ENCODE measurements around the gene MYBBP1A. TPM values are rescaled to one million over a fixed set of nuclear protein-coding genes. Genes with fewer than 3 reads are reported as not detected.

MYBBP1A gene
- total RNA-seq, 2 experiments from 2014 or later: 72.4 to 94.3 TPM

GRCh38 chr17:4548061-4548461 is 7.1 kb downstream of the MYBBP1A start:
- H3K4me1 Mint-ChIP-seq: no peaks in the 10 kb centered on the region
- H3K27me3 Mint-ChIP-seq: no peaks in the 10 kb centered on the region
- no peak overlapping the region for H3K27ac Mint-ChIP-seq
- no peaks in the 10 kb centered on the region for H3K9me3 Mint-ChIP-seq (ENCODE audit: low read depth)
- ATAC-seq (no peak), DNase-seq (no peak)
- H3K36me3 Mint-ChIP-seq: peaks cover 13% of the 10 kb centered on the region
- CTCF ChIA-PET: no interaction called here
- no peak overlapping the region for H3K4me3 Mint-ChIP-seq

GRCh38 chr17:4547118-4547906 is 7.9 kb downstream of the MYBBP1A start:
- H3K36me3 Mint-ChIP-seq: peaks cover 13% of the 10 kb centered on the region
- H3K4me3 Mint-ChIP-seq: no peak overlapping the region
- CTCF ChIA-PET: interaction anchor here (0.5 kb wide), 1 partner anchor 332 kb away, joined by 4 read pairs; no protein-coding TSS in a partner anchor
- no peak overlapping the region for H3K27ac Mint-ChIP-seq
- ATAC-seq (no peak), DNase-seq (no peak)
- H3K4me1 Mint-ChIP-seq: no peaks in the 10 kb centered on the region
- no peaks in the 10 kb centered on the region for H3K9me3 Mint-ChIP-seq (ENCODE audit: low read depth)
- H3K27me3 Mint-ChIP-seq: no peaks in the 10 kb centered on the region

DNA sequence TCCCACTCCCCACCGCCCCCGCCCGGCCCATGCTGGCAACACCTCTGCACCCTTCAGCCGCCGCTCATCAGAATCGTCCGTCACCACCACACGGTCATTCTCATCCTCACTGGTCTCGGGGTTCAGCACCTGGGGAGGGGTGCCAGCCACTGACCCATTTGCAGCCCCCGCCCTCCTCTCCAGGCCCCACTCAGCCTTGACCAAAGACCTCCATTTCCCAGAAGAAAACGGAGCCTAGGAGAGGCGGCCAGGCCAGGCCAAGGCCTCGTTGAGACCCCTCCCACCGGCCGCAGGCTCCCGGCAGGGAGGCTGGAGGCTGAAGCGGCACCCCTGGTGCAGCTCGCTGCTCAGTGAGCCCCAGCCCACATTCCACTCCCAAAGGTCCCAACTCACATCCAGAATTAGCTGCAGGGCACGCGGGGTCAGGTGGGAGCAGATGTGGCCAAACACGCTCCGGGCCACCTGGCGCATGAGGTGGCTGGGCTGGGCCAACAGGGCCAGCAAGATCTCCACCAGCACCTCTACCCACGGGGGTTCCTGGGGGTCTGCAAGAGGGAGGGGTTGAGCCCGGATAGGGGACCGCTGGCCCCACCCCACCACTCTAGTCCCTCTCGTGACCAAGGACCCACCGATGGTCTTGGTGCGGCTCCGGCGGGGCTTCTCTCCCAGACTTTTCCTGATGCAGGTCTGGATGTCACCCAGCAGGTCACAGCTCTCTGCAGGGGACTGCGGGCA is 9.8 kb downstream of the MYBBP1A start:
- no peak overlapping the region for H3K27ac Mint-ChIP-seq
- no peaks in the 10 kb centered on the region for H3K4me1 Mint-ChIP-seq
- H3K36me3 Mint-ChIP-seq: peaks cover 4% of the 10 kb centered on the region
- no peak overlapping the region for H3K4me3 Mint-ChIP-seq
- H3K9me3 Mint-ChIP-seq (ENCODE audit: low read depth): no peaks in the 10 kb centered on the region
- H3K27me3 Mint-ChIP-seq: no peaks in the 10 kb centered on the region
- ATAC-seq (no peak), DNase-seq (no peak)
- CTCF ChIA-PET: no interaction called here

DNA sequence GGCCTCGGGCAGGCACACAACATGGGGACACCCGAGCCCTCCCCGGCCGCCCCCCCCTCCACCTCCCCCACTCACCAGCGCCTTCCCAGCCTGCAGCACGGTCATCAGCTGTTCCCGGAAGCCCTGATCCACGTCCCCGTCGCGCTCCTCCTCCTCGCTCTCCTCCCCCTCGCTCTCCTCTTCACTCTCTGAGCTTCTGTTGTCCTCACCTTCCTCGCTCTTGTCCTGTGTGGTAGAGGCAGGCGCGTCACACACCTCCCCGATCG is 10.3 kb downstream of the MYBBP1A start:
- H3K27ac Mint-ChIP-seq: no peak overlapping the region
- DNase-seq (no peak), ATAC-seq (no peak)
- H3K4me1 Mint-ChIP-seq: no peaks in the 10 kb centered on the region
- no peaks in the 10 kb centered on the region for H3K27me3 Mint-ChIP-seq
- no peaks in the 10 kb centered on the region for H3K9me3 Mint-ChIP-seq (ENCODE audit: low read depth)
- H3K4me3 Mint-ChIP-seq: no peak overlapping the region
- CTCF ChIA-PET: no interaction called here
- peaks cover 4% of the 10 kb centered on the region for H3K36me3 Mint-ChIP-seq

DNA sequence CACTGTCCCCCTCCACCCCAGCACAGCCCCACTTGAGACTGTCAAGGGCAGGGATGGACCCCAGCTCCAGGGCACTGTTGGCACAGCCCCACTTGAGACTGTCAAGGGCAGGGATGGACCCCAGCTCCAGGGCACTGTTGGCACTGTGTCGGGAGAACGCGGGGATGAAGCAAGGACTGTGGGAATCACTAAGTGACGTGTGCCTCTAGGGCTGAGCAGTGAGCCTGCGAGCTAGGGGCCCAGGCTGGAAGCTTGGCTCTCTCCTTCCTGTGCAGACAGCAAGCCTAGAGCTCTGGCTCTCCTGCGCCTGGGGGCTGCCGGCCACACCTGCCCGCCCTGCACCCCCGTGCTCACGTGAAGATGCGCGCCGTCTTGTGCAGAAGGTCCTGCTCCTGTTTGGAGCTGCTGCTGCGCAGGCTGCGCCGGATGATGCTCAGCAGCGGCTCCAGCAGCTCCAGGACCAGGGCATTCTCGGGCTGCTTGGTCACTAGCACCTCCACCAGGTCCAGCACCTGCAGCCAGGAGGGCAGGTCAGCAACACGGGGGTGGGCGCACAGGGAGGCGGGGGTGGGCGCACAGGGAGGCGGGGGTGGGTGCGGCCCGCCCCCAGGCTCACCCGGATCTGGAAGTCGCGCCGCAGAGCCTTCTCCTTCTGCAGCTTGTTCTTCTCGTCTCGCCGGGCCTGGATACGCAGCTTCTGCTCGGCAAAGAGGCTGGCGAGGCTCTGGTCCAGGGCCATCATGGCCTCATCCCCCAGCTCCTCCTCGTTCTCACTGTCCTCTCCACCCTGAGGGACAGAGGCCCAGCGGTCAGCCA is 10.8 kb downstream of the MYBBP1A start:
- H3K27me3 Mint-ChIP-seq: no peaks in the 10 kb centered on the region
- CTCF ChIA-PET: interaction anchor here (0.9 to 1.1 kb wide), 2 partner anchors 21 to 131 kb away, joined by 3 to 4 read pairs; no protein-coding TSS in a partner anchor

DNA sequence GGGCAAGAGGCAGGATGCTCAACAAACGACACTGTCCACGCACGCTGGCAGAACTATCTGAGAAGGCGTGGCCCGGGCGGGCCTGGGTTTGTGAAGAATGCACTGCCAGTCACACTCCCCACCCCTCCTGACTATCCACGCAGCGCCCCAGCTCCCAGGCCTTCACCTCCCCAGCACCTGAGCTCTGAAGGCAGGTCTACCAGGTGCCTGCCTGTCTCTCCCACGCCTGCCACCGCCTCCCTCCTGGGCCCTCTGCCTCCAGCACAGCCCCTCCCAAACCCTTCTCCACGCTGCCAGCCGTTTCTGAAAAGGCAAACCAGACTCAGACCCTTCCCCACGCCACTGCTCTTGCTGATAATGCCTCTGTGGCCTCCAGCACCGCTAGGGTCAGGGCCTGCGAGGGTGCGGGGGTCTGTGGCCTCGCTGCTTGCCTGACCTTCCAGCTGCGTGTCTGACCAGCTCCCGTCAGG is 11.6 kb downstream of the MYBBP1A start:
- Mint-ChIP-seq H3K36me3 (peaks cover 5% of the 10 kb centered on the region), H3K27me3 (no peaks in the 10 kb centered on the region), H3K4me3 (no peak overlapping the region), H3K9me3 (ENCODE audit: low read depth) (no peaks in the 10 kb centered on the region), H3K4me1 (no peaks in the 10 kb centered on the region), H3K27ac (no peak overlapping the region)
- no peak for ATAC-seq
- CTCF ChIA-PET: interaction anchor here (0.5 to 1.1 kb wide), 3 partner anchors 22 to 375 kb away, joined by 3 to 4 read pairs (median 3); no protein-coding TSS in a partner anchor
- DNase-seq: no peak

More for the DNA sequence above, 10.8 kb downstream of the MYBBP1A start:
- no peak overlapping the region for H3K4me3 Mint-ChIP-seq
- no peak for DNase-seq
- peaks cover 6% of the 10 kb centered on the region for H3K36me3 Mint-ChIP-seq
- no peak for ATAC-seq
- H3K27ac Mint-ChIP-seq: no peak overlapping the region
- no peaks in the 10 kb centered on the region for H3K9me3 Mint-ChIP-seq (ENCODE audit: low read depth)
- no peaks in the 10 kb centered on the region for H3K4me1 Mint-ChIP-seq

DNA sequence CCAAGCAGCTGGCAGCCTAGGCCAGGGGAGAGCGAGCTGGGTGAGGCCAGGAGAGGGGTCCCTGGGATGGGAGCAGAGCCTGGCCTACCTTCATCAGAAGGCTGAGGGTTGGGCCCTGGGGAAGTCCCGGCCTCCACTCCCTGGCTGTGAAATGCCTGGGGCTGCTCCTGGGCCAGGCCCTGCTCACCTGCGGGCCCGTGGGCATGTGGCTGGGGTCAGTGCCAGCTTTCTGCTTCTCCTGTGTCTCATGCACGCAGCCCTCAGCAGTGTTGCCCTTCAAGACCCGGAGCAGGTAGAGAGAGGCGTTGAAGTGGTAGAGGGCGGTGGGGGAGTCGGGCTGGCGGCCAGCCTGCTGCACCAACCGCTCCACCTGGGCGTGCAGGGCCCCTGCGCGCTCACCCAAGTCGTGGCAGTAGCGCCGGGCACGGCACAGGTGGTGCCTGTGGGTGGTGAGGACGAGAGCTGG is 12.4 kb downstream of the MYBBP1A start:
- CTCF ChIA-PET: interaction anchor here (1.9 kb wide), 1 partner anchor 122 kb away, joined by 10 read pairs; no protein-coding TSS in a partner anchor
- no peak overlapping the region for H3K27ac Mint-ChIP-seq
- no peaks in the 10 kb centered on the region for H3K9me3 Mint-ChIP-seq (ENCODE audit: low read depth)
- no peak overlapping the region for H3K4me3 Mint-ChIP-seq
- DNase-seq (no peak), ATAC-seq (no peak)
- H3K27me3 Mint-ChIP-seq: no peaks in the 10 kb centered on the region
- peaks cover 5% of the 10 kb centered on the region for H3K36me3 Mint-ChIP-seq
- H3K4me1 Mint-ChIP-seq: no peaks in the 10 kb centered on the region

DNA sequence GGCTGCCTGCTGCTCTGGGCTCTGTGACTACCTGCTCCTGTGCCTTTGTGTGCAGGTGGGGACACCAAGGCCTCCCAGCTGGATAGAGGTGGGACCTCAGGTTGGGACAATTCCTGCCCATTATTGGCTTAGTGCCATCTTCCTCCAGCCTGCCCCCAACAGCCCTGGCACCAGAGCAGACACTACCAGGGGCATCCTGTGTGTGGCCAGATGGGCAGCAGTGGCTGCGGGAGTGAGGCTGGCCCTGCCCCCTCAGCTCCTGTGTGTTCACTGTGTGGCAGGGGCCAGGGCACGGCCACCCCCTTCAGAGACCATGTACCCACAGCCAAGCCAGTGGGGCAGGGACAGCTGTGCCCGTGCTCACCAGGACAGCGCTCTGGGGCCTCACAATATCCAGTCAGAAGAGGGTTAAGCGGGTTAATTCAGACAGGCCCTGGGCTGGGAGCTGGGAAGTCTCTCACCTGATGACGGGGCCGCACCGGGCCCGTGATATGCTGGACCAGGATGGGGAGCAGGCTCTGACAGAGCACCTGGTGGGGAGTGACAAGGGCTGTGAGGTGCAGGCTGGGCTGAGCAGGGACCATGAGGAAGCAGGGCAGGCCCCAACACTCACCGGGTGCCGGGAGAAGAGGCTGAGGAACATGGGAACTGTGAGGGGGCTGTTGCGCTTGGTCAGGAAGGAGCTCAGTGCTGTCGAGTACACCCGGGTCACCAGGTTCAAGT is 13.0 kb downstream of the MYBBP1A start:
- CTCF ChIA-PET: interaction anchor here (0.6 to 1.9 kb wide), 2 partner anchors 121 to 892 kb away, joined by 3 to 10 read pairs; no protein-coding TSS in a partner anchor
- DNase-seq (no peak), ATAC-seq (no peak)
- Mint-ChIP-seq H3K27ac (peak overlapping the region; percentile 22), H3K27me3 (no peaks in the 10 kb centered on the region), H3K4me3 (no peak overlapping the region), H3K4me1 (no peaks in the 10 kb centered on the region), H3K36me3 (peaks cover 5% of the 10 kb centered on the region), H3K9me3 (ENCODE audit: low read depth) (no peaks in the 10 kb centered on the region)

DNA sequence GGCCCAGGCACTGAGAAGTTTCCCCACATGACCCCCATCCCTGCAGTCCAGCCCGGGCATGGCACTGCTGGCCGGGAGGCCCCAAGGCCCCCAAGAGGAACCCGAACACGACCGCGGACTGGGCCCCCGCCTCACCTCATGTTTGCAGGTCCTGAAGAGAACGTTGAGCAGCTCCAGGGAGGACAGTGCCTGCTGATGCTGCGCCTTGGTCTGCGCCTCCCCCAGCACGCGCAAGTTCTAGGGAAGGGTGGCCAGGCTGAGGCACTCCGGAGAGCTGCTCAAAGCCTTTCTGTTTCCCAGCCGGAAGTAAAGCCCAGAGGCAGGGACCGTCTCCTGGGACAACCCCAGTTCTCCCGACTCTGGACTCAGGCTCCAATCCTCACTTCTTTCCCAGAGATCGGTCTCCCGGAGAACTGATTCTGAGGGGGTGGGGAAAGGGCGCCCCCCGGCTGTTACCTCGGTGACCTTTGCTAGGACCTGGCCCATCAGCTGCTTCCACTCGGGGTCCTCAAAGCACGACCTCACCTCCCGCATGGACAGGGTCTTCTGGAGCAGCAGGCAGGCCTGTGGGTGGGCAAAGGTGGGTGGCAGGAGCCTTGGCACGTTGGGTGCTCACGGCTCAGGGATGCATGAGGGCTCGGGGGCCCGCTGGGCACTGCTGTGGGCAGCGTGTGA is 13.7 kb downstream of the MYBBP1A start:
- H3K4me1 Mint-ChIP-seq: no peaks in the 10 kb centered on the region
- no peaks in the 10 kb centered on the region for H3K27me3 Mint-ChIP-seq
- ATAC-seq (no peak), DNase-seq (no peak)
- peaks cover 5% of the 10 kb centered on the region for H3K36me3 Mint-ChIP-seq
- H3K27ac Mint-ChIP-seq: no peak overlapping the region
- no peaks in the 10 kb centered on the region for H3K9me3 Mint-ChIP-seq (ENCODE audit: low read depth)
- CTCF ChIA-PET: interaction anchor here (0.6 to 1.9 kb wide), 2 partner anchors 121 to 891 kb away, joined by 3 to 10 read pairs; no protein-coding TSS in a partner anchor
- no peak overlapping the region for H3K4me3 Mint-ChIP-seq

GRCh38 chr17:4540687-4541327 is 14.4 kb downstream of the MYBBP1A start:
- DNase-seq (no peak), ATAC-seq (no peak)
- Mint-ChIP-seq H3K9me3 (ENCODE audit: low read depth) (no peaks in the 10 kb centered on the region), H3K4me1 (no peaks in the 10 kb centered on the region), H3K36me3 (peaks cover 5% of the 10 kb centered on the region), H3K4me3 (no peak overlapping the region), H3K27ac (no peak overlapping the region), H3K27me3 (no peaks in the 10 kb centered on the region)
- CTCF ChIA-PET: no interaction called here

- no peak for ATAC-seq
- no peaks in the 10 kb centered on the region for H3K9me3 Mint-ChIP-seq (ENCODE audit: low read depth)
- no peaks in the 10 kb centered on the region for H3K4me1 Mint-ChIP-seq
- DNase-seq: no peak
- no peaks in the 10 kb centered on the region for H3K27me3 Mint-ChIP-seq
- no peak overlapping the region for H3K27ac Mint-ChIP-seq
- CTCF ChIA-PET: interaction anchor here (4.0 kb wide), 1 partner anchor 120 kb away, joined by 23 read pairs; no protein-coding TSS in a partner anchor
- peaks cover 5% of the 10 kb centered on the region for H3K36me3 Mint-ChIP-seq
- no peak overlapping the region for H3K4me3 Mint-ChIP-seq
These were observed 14.9 kb downstream of the MYBBP1A start for GRCh38 chr17:4540224-4540651.

Data from activated CD8-positive, alpha-beta memory T cell treated with anti-CD3 and anti-CD28 coated beads, Interleukin-2, amount 10 ng/mL, durations not matched to agents 7 days and 5 days (primary cell).